Measurements from ENCODE around the gene GTF3C1.

The GTF3C1 gene

GRCh38 chr16:27515874-27516353, 33.8 kb downstream of the GTF3C1 start:
- DNase-seq: no peak

GRCh38 chr16:27514806-27515205, 34.9 kb downstream of the GTF3C1 start:
- DNase-seq: no peak

DNA sequence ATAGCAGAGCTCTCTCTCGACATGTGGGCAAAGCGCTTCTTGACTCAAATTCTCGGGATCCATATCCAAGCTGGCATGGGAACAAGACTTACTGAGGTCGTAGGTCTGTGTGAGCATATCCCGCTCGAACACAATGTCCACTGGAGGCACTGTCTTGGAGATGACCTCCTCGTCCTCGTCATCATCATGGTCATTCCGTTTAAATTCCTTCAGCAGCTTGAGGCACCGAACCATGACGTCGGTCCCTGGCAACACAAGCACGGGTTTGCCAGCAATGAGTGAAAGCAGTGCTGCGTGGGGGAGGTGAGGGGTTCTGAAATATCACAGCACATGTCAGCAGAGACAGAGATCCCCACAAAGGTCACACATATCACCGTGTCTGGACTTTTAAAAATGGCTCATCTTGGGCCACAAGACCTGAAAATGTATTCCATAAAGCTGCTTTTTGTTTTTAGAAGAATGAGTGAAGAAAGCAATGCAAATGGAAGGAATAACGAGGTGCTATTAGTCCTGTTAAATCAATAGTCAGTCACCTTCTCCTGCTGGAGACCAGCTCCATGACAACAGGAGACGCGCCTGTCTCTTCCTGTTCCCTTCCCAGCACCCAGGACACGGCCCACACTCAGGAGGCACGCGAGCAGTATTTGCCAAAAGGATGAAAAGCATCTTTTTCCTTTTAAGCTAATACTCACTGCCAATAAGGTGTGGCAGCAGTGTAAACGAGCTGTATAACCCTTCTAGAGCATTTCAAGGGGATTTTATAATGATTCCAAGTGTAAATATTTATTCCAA, 37.9 kb downstream of the GTF3C1 start:
- DNase-seq: no peak

GRCh38 chr16:27508476-27508875, 41.2 kb downstream of the GTF3C1 start:
- DNase-seq: no peak

DNA sequence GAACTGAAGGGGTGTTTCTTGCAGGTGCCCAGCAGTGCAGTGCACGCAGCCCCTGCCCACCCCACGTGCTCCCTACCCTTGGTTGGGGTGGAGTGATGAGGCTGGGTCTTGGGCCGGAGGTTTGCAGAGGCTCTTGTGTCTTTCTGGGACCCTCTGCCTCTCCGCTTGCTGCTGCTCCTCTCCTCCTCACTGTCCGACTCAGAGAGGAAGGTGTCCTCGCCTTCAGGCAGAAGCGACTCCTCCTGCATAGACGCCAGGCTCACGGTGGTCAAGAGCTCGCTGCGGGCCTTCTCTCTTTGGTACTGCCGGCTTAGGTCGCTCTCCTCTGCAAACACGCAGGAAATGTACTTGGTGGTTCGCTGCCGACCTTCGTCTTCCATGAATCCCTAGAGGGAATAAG, 42.9 kb downstream of the GTF3C1 start:
- no peak for DNase-seq

DNA sequence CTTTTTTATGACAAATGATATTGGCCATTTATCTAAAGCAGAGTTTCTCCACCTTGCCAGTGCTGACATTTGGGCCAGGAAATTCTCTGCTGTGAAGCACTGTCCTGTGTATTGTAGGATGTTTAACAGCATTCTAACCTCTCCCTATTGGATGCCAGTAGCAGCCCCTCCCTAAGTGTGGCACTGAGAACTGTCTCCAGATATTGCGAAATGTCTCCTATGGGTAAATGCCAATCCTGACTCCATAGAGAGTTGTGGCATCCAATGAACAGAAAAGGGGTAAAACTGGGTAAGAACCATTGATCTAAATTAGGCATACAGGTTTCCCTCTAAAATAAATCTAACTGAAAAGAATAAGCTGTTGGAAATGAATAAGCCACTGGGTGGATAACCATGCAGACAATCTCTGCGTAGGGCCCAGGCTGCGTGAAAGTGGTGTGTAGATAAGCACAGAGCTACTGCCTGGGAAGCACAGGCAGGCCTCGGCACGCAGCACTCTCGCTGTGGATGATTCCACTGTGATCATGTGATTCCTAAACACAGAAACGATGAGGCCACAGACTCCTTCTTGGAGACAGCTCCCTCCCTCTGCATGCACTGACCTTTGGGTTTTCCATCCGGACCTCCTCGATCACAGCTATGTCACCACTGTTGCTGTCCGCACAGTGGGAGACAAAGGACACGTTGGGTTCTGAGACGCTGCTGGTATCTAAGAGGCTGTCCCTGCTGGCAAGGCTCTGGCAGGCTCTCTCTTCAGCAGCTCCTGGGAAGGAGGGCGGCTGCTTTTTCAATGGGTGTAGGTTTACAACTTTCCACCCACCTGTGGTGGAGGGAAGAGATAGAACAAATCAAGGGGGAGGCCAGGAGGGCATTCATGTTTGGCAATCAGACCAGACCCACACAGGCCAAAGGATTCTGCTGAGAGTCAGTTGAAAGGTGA, 44.1 kb downstream of the GTF3C1 start:
- no peak for DNase-seq

- no peak for DNase-seq
These were observed 46.1 kb downstream of the GTF3C1 start for GRCh38 chr16:27503662-27504061.

GRCh38 chr16:27500801-27501200, 48.9 kb downstream of the GTF3C1 start:
- no peak for DNase-seq

- DNase-seq: no peak
These were observed 50.1 kb downstream of the GTF3C1 start for GRCh38 chr16:27499659-27500055.

DNA sequence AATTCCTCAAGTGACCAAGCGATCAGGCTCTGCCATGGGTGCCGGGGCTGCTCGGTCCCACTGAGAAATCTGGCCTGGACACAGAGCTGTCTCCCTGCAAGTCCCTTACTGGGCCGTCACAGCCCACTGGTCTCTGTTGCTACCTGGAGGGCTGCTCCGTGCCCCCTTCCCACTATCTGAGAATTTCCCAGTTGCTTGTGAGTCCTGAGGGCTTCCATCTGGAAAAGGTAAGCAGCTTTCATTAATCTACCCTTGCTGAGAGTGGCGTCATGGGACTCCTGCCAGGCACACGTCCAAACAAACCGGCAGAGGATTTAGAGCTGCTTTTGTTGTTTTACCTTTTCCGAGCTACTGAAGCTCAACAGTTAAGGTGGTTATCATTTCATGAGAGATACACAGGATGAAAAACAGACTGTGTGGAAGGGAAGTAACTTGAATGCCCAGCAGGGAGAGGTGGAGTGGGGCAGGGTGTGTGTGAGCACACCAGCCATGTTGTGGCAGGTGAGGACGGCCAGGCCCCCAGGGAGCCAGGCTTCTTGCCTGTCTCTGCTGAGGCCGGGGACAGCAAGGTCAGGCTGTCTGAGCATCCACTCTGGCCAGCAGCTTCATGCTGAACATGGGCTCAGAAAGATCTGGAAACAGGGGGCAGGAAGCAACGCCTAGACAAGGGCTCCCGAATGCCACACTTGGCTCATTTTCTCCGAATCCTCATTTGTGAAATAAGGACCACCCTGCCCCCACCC, 50.6 kb downstream of the GTF3C1 start:
- peak; percentile 2 for DNase-seq

GRCh38 chr16:27498031-27498825, 51.5 kb downstream of the GTF3C1 start:
- no peak for DNase-seq

- no peak for DNase-seq
These were observed 54.5 kb downstream of the GTF3C1 start for GRCh38 chr16:27495191-27495590.

DNA sequence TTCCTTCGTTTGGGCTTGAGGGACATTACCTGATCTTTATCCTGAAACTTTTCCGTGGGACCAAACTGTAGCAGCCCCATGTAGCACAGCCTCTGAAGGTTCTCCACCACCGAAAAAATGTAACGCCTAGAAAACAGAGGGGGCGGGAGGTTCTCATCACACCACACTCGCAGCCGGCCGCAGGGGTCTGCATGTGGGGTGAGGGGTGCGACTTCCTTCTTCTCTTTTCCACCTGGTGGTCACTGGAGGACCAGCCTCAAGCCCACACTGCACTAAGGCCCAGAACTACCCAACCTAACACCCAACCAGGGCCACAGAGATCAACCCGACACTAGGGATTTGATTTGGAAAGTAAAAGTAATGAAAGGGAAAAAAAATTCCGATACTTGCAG, 57.1 kb downstream of the GTF3C1 start:
- DNase-seq: no peak

GRCh38 chr16:27491894-27492587, 57.7 kb downstream of the GTF3C1 start:
- no peak for DNase-seq

GRCh38 chr16:27489906-27490305, 59.8 kb downstream of the GTF3C1 start:
- no peak for DNase-seq

DNA sequence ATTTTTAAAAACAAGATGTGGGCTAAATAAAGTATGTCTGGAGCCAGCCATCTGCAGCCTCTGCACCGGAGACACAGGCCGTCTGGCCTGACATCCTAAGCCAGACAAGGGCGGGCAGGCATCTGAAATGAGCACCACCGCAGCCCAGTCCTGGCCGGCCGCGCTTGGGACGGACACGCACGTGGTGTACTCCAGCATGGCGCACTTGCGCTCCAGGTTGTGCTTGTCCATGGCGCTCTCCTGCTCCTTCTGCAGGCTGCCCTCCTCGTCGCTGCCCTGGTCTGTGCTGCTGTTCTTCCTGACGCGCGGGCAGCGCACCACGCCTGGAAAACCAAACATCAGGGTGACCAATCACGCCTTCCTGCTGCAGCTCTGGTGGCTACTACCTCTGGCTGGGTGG, 60.3 kb downstream of the GTF3C1 start:
- DNase-seq: no peak

DNA sequence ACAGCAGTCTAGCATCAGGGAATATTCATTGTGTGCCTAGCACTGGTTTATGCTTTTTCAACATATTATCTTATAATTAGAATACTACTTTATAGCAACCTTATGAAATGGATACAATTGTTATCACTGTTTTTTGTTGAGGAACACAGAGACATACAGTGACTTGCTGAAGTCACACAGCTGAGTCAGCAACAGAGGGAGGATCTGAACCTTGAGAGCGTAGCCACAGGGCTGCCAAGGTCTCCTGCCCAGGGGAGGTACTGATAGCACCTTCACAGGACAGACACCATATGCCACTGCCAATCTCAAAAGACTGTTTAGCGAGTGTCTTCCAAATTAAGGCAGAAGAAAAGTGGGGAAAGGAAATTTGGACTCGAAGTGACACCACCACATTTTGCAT, 63.0 kb downstream of the GTF3C1 start:
- no peak for DNase-seq

DNA sequence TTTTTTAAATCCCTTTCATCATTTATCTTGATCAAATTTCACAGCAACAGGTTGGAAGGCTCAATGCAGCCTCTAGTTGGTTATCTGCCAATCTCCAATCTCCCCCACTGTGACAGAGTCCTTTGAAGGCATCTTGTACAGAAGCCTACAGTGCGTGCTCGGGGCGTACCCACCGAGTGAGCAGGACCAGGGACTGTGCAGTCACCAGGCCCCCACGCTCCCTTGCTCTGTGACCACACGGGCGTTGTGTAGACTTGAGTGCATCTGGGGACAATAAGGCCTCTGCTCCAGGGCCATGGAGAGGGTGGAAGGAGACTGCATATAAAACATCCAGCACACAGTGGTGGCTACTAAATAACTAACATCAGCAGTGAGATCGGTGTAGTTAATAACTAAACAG, 63.4 kb downstream of the GTF3C1 start:
- DNase-seq: no peak

DNA sequence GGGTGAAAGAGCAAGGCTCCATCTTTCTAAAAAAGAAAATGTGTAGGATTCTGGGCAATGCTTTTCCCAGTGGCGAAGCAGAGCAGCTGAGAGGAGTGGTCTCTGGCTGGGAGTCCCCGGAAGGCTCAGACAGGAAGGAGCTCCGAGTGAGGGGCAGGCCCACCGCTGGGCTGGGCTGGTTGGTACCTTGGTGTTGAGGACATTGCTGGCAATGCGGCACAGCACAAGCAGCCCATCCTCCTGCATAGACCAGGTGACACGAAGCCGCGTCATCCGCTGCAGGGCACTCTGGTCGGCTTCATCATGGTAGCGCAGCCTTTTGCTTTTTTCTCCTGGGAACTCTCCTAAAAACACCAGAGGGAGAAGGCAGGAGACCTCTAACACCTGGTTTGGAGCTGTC, 63.9 kb downstream of the GTF3C1 start:
- DNase-seq: no peak

GRCh38 chr16:27485126-27485525, 64.6 kb downstream of the GTF3C1 start:
- no peak for DNase-seq

DNA sequence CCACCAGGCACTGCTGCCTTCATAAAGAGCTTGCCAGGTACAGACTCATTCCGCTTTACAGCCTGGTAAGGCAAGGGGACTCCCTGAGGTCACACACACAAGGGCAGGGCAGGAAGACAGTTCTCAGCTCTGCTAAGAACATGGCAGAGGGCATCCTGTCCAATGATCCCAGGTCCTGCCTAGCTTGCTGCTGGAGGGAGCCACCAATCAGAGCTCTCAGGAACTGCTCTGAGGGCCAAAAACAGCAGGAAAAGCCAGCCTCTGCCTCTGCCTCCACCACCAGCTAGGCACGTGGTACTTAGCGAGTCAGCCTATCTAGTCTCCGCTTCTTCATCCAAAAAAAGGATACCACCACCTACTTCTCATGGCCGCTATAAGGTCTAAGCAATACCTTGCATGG, 66.1 kb downstream of the GTF3C1 start:
- DNase-seq: no peak

DNA sequence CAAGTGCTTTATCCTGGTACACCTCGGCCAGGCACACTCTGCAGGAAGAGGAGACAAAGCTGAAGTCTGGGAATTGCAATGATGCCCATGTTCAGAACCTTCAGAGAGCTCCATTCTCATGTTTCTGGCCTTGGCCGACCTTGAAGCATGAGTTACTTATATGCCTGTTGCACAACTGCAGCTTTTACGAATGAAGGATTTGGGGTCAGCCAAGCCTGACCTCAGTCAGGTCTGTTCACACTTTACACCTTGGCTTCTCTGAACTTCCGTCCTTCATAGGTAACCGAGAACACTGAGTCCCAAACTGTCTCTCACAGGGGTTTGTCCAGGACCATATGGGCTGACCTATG, 66.7 kb downstream of the GTF3C1 start:
- DNase-seq: no peak

Data from NCI-H1092 treated with DMSO at 0.1 percent for 48 hours (cell line).